Measurements from ENCODE around the gene KRTCAP2.

- TF ChIP-seq CTCF (IDR thresholded peaks at IDR 0.05) (no peak), POLR2A (IDR thresholded peaks at IDR 0.05) (no peak)
These were observed 22.3 kb upstream of the KRTCAP2 start for GRCh38 chr1:155195201-155196102.
